Cortex of kidney (tissue), 1 donor: Measurements from ENCODE around the gene PRSS22.

ENCODE experiments used
- DNase-seq: peaks from one replicate; lab custom pipeline; 2025; lab: John Stamatoyannopoulos, UW

PRSS22 gene

DNA sequence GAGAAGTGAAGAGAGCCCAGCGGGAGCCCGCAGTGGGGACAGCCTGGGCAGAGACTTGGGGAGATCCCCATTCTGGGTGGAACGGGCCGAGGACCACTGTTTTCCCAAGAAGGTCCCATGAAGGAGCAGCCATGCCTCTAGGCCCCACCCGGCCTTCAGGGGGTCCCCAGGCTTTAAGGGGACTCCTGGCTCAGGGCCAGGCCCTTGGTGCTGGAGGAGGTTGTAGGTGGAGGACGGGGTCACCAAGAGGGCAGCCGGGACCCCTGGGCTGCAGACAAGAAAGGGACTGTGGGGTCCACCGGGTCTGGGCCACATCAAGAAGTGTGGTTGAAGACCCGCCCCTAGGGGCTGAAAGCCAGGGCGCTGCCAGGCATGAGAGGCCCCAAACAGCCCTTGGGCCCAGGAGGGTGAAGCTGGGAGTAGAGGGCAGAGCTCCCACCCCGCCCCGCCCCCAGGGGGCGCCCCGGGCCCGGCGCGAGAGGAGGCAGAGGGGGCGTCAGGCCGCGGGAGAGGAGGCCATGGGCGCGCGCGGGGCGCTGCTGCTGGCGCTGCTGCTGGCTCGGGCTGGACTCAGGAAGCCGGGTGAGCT lies 41.1 kb downstream of the PRSS22 start, which contains the start of gene PRSS21:
Gene PRSS21 (plus strand): TSS at position 487 of the 589 bp plus-strand sequence. CDS start 32 bp downstream, at position 519.
- no peak for DNase-seq

DNA sequence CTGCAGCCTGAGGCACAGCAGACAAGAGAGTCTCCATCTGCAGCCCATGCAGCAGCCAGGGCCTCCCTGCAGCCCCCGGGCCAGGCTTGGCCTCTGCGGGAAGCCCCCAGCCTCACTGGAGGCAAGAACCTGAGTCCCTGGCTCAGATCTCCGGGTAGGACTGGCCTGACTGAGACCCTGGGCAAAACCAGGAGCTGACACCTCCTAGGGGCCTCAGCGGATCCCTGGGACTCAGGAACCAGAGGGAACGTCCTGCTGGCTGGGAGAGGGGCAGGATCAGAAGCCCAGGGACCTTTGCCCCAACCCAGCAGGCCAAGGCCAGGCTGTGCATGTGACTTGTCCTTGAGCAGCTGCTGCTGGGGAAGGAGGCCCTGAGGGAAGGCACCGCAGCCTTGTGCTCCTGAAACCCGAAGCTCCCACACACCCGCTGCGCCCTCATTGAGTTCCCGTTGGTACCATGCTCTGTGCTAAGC lies 42.6 kb downstream of the PRSS22 start:
- DNase-seq, result no peak

DNA sequence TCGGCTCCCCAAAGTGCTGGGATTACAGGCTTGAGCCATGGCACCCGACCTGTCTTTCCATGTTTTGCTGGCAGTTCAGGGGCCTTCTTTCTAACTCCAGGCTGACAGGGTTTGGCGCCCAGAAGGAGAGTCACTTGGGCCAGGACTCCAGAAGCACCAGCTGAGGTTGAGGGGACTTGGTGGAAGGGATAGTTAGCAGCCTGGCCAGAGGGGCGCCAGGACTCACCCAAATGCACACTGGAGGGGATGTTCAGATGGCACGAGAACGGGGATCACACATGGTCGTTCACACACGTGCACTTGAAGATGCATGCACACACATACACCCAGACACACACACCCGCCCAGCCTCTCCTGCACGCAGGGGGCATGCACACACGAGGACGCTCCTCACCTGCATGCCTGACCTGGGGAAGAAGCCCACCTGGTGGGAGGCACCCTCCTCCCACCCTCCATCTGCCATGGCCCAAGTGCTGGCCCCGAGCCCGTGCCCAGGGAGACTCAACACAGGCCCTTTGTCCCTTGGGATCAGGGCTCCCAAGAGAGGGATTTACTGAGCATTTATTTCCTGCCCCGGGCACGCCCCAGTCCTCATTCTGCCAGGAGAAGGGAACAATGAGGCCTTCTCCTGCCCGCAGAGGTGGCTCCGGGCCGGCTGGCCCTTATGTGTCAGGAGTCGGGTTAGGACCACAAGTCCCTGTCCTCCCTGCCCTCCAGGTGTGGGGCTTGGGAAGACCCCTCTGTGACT lies 43.2 kb downstream of the PRSS22 start:
- DNase-seq, result no peak

DNA sequence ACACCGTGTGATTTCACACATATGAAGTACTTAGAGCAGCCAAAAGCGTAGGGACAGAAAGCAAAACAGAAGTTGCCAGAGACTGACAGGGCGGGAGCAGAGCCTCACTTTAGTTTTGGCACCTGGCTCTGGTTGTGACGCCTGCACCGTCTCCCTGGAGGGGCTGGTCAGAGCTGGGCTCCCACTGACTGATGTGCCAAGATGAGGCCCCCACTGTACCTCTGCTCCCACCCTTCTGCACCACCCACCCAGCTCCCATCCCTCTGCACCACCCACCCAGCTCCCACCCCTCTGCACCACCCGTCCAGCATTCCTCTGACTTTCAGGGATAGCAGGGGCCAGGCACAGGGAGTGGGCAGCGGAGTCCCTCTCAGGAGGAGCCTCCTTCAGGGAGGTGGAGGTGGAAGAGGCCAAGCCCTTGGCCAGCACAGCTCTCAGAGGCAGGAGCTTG lies 44.2 kb downstream of the PRSS22 start:
- DNase-seq, result no peak

DNA sequence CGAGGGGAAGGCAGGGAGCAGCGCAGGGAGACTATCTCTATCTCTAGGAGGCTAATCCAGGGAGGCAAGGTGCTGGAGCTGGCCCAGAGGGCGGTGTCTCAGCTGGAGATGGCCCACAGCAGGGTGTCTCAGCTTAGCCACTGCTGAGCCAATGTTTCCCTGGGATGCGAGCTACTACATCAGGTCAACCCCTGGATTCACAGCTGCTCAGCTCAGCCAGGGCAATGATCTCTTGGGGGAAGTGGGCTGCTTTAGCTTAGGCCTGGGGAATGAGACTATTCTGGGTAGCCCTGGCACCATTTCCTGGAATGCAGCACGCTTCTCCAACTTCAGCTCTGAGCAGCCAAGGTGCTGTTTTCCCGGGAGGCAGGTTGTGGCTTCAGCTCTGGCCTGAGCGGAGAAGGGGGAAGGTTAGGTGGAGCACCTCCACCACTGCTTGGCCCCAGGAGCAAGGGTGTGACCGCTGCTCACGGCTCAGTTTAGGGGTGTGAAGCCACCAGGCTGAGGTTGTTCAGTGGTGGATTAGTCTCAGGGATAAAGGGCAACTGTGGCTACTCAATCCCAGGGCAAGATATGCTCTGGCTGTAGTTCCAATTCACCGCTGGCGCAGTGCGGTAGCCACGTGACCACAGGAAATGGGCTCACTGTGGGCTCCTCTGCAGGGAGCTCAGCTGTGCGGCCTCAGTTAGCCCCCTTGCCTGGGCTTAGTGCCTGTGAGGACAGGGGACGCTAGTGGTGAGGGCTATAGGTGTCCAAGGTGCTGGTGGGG lies 46.1 kb downstream of the PRSS22 start:
- DNase-seq, result no peak

DNA sequence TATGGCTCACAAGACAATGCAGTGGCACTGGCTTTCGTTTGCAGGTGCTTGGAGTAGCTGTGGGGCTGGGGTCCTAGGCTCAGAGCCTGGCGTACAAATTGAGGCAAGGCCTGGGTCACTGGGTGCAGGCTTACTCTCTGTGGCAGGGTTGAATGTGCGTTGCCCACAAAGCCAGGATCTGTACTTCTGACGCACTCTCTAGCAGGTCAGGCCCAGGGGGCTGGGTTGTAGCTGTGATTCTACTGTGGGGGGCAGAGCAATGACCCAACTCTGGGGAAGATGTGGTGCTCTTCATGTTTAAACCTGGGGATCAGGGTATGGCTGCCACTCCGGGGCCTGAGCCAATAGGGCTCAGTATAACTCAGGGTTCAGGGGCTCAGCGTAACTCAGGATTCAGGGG lies 47.3 kb downstream of the PRSS22 start:
- no peak for DNase-seq

DNA sequence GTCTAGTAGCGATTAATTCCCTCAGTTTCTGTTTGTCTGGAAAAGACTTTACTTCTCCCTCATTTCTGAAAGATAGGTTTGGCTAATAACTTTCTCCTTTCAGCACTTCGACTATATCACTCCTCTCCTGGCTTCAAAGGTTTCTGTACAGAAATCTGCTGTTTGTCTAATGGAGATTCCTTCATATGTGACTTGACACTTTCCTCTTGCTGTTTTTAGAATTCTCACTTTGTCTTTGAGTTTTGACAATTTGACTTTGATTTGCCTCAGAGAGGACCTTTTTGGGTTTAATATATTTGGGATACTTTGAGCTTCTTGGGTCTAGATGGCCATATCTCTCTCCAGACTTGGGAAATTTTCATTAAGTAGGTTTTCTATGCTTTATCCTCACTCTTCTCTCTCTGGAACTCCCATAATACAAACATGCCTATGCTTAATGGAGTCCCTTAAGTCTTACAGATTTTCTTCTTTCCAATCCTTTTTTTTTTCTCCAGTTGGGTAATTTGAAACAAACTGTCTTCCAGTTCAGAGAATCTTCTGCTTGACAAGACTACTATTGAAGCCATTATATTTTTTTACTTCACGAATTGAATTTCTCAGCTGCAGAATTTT lies 48.7 kb downstream of the PRSS22 start:
- DNase-seq, result no peak

DNA sequence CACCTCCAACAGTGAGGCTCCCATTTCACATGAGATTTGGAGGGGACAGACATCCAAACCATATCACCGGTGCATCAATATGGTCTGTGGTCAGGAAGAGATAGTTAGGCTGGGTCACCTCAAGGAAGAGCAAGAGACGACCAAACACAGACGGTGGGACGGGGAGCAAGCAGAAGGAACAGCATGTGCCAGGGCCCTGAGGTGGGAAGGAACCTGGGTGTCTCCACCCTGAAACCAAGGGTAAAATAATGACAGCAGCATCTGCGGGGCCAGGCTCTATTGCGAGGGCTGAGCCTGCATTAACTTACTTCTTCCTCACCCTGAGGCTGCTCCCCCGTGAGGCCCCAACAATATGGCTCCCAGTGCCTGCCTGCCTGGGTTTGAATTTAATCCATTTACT lies 49.8 kb downstream of the PRSS22 start:
- DNase-seq, result no peak

DNA sequence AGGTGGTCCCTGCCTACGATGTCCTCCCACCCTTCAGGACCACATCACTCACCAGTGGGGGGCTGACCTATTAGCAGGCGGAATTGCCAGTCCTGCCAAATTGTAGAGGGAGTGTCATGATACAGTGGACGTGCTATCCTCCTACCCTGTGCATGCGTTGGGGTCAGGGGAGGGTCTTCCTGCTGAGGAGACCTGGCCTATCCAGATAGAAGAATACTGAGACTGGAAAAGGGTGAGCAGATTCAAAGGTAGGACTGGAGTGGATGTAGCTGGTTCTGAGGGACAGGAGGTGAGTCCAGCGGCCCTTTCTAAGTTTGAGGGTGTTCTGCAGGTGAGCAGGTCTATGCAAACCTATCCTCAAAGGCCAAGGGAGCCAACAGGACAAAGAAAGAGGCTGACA lies 51.7 kb downstream of the PRSS22 start:
- DNase-seq, result no peak

DNA sequence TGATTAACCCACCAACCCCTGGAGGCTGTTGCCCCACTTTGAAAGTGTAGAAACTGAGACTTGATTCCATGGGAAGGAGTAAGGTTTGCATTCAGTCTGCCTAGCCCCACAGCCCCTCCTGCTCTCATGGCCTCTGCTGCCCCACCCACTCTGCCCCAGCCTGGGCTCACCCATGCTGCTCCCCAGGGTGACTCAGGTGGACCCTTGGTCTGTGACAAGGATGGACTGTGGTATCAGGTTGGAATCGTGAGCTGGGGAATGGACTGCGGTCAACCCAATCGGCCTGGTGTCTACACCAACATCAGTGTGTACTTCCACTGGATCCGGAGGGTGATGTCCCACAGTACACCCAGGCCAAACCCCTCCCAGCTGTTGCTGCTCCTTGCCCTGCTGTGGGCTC lies 53.2 kb downstream of the PRSS22 start:
- no peak for DNase-seq

DNA sequence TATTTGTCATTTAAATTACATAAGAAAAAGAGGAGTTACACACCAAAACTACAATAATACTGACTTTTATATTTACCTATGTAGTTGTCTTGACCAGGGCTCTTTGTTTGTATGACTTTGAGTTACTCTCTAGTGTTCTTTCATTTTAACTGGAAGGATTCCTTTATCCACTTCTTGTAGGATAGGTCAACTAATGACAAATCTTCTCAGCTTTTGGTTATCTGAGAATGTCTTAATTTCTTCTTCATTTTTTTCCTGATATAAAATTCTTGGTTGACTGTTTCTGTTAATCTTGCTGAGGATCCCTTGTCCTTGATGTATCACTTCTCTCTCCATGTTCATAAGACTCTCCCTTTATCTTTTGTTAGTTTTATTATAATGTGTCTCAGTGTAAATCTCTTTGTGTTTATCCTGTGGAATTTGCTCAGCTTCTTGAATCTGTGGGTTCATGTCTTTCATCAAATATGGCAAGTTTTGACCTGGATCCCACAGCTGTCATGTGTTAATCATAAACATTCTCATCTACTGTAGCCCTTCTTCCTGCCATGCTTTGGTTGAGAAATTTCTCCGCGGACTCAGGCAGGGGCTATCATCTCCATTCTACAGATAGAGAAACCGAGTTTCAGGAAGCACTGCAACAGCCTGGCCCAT lies 54.3 kb downstream of the PRSS22 start:
- no peak for DNase-seq
